ENCODE results near the gene ALG3. TPM values are rescaled to one million over a fixed set of nuclear protein-coding genes. Genes with fewer than 3 reads are reported as not detected.
A peak's percentile ranks its signal among the peaks of the same experiment; 100 is the strongest.

The ALG3 gene
- total RNA-seq, 2 experiments from 2014 or later, result 45.3 to 60.2 TPM

DNA sequence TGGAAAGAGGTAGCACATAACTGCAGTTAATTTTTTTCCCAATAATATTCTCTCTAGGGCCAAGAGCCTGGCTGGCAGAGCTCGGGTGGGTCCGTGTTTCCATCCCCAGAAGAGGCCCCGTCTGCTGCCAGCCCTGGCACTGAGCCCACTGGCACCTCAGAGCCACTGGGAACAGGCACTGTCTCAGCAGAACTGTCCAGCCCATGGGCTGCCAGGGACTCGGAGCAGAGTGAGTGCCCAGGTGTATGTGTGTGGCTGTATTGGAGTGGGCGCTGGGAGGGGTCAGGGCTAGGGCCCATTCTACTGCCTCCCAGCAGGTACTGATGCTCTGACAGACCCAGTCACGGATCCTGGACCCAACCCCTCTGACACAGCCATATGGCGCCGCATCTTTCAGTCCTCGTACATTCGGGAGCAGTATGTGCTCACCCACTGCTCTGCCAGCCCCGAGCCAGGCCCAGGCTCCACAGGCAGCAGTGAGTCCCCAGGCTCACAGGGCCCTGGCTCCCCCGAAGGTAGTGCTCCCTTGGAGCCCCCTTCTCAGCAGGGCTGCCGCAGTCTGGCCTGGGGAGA, 10.4 kb downstream of the ALG3 start:
- Histone ChIP-seq H3K36me3 (ENCODE audit: insufficient read depth, low read length) (peaks cover 18% of the 10 kb centered on the region), H4K20me1 (ENCODE audit: insufficient read depth, low read length) (no peaks in the 10 kb centered on the region; the same call in 1 of the 2 replicates), H3K4me1 (ENCODE audit: insufficient read depth, low read length, poor library complexity, severe bottlenecking) (peaks cover 7% of the 10 kb centered on the region), H3K79me2 (ENCODE audit: insufficient read depth, low read depth, low read length) (no peaks in the 10 kb centered on the region), H3K9me2 (ENCODE audit: insufficient read depth, low read length) (no peaks in the 10 kb centered on the region), H2AFZ (ENCODE audit: low read length) (no peak overlapping the region), H3K27ac (ENCODE audit: low read depth, low read length, poor library complexity, severe bottlenecking) (no peak overlapping the region), H3K4me2 (ENCODE audit: low read length) (no peak overlapping the region), H3K9me3 (ENCODE audit: low read length) (no peaks in the 10 kb centered on the region), H3K4me3 (ENCODE audit: low read depth, low read length, poor library complexity, severe bottlenecking) (no peak overlapping the region)
- ChIA-PET POLR2A (no interaction called here), CTCF (ENCODE audit: unreplicated experiment) (interaction anchor here (0.9 kb wide), 1 partner anchor 93 kb away, joined by 3 read pairs; no protein-coding TSS in a partner anchor)
- TF ChIP-seq, protein P1, sequence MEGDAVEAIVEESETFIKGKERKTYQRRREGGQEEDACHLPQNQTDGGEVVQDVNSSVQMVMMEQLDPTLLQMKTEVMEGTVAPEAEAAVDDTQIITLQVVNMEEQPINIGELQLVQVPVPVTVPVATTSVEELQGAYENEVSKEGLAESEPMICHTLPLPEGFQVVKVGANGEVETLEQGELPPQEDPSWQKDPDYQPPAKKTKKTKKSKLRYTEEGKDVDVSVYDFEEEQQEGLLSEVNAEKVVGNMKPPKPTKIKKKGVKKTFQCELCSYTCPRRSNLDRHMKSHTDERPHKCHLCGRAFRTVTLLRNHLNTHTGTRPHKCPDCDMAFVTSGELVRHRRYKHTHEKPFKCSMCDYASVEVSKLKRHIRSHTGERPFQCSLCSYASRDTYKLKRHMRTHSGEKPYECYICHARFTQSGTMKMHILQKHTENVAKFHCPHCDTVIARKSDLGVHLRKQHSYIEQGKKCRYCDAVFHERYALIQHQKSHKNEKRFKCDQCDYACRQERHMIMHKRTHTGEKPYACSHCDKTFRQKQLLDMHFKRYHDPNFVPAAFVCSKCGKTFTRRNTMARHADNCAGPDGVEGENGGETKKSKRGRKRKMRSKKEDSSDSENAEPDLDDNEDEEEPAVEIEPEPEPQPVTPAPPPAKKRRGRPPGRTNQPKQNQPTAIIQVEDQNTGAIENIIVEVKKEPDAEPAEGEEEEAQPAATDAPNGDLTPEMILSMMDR (conservative IDR thresholded peaks at IDR 0.05; ENCODE audit: low read length), result no peak
- TF ChIP-seq EZH2phosphoT487 (IDR thresholded peaks at IDR 0.05; ENCODE audit: borderline replicate concordance, low read depth, low read length), result no peak
- DNase-seq (ENCODE audit: low spot score), result no peak
- no TSS peak for BruUV-seq (replicated peaks)
- intact Hi-C loops (cut with micrococcal nuclease; ENCODE audit: unreplicated experiment), result no loop called here

DNA sequence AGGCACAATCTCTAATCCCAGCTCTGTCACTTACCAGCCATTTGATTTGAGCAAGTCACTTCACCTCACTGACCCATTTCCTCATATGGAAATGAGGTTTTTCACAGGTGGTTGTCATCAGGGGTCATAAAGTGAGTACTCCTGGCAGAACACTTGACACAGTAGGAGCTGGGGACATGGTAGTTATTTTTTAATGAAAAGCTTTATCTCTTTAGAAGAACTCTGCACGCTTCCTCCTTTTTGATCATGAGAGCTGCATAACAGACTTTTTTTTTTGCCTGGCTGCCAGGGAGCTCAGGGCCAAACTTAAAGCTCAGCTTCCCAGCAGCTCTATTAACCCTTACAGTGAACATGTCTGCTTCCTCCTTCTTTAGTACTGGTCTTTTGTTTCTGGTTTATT, 11.0 kb downstream of the ALG3 start:
- peak; percentile 20 for DNase-seq (ENCODE audit: low spot score)
- no peak overlapping the region for H3K4me2 ChIP-seq (ENCODE audit: low read length)
- no peak for TF ChIP-seq EZH2phosphoT487 (IDR thresholded peaks at IDR 0.05; ENCODE audit: borderline replicate concordance, low read depth, low read length)
- TF ChIP-seq, protein P1 (conservative IDR thresholded peaks at IDR 0.05; ENCODE audit: low read length), result no peak
- no peaks in the 10 kb centered on the region for H3K79me2 ChIP-seq (ENCODE audit: insufficient read depth, low read depth, low read length)
- H3K4me1 ChIP-seq (ENCODE audit: insufficient read depth, low read length, poor library complexity, severe bottlenecking), result peaks cover 7% of the 10 kb centered on the region
- H3K9me2 ChIP-seq (ENCODE audit: insufficient read depth, low read length), result no peaks in the 10 kb centered on the region
- H4K20me1 ChIP-seq (ENCODE audit: insufficient read depth, low read length), result no peaks in the 10 kb centered on the region; the same call in 1 of the 2 replicates
- CTCF ChIA-PET (ENCODE audit: unreplicated experiment), result interaction anchor here (0.9 kb wide), 1 partner anchor 92 kb away, joined by 3 read pairs; no protein-coding TSS in a partner anchor
- BruUV-seq (replicated peaks), result no TSS peak
- intact Hi-C loops (cut with micrococcal nuclease; ENCODE audit: unreplicated experiment), result no loop called here
- no peak overlapping the region for H3K27ac ChIP-seq (ENCODE audit: low read depth, low read length, poor library complexity, severe bottlenecking)
- POLR2A ChIA-PET, result no interaction called here
- H3K9me3 ChIP-seq (ENCODE audit: low read length), result no peaks in the 10 kb centered on the region
- peaks cover 13% of the 10 kb centered on the region; the same call in 1 of the 2 replicates for H3K36me3 ChIP-seq (ENCODE audit: insufficient read depth, low read length)
- no peak overlapping the region for H2AFZ ChIP-seq (ENCODE audit: low read length)
- H3K4me3 ChIP-seq (ENCODE audit: low read depth, low read length, poor library complexity, severe bottlenecking), result no peak overlapping the region

DNA sequence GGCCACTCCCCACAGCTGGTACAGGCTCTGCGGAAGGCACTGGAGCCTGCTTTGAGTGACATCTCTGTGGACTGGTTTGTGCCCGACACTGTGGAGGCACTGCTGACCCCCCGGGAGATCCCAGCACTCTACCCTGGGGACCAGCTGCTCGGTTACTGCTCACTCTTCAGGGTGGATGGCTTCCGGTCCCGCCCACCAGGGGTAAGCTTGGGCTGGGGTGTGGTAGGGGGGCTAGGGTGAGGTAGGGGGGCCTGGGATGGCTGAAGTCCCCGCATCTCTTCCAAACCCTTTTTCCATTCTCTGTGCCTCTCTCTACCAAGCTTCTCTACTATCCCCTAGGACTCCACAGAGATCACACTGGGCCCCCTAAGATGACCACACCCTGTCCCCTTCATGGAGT, 11.6 kb downstream of the ALG3 start:
- intact Hi-C loops (cut with micrococcal nuclease; ENCODE audit: unreplicated experiment), result no loop called here
- peaks cover 7% of the 10 kb centered on the region for H3K4me1 ChIP-seq (ENCODE audit: insufficient read depth, low read length, poor library complexity, severe bottlenecking)
- CTCF ChIA-PET (ENCODE audit: unreplicated experiment), result interaction anchor here (0.6 kb wide), 1 partner anchor 29 kb away, joined by 3 read pairs; no protein-coding TSS in a partner anchor
- H3K4me3 ChIP-seq (ENCODE audit: low read depth, low read length, poor library complexity, severe bottlenecking), result no peak overlapping the region
- no peak for TF ChIP-seq EZH2phosphoT487 (IDR thresholded peaks at IDR 0.05; ENCODE audit: borderline replicate concordance, low read depth, low read length)
- TF ChIP-seq, protein P1 (conservative IDR thresholded peaks at IDR 0.05; ENCODE audit: low read length), result no peak
- H3K9me3 ChIP-seq (ENCODE audit: low read length), result no peaks in the 10 kb centered on the region
- H3K4me2 ChIP-seq (ENCODE audit: low read length), result no peak overlapping the region
- no peak for DNase-seq (ENCODE audit: low spot score)
- no peaks in the 10 kb centered on the region for H3K9me2 ChIP-seq (ENCODE audit: insufficient read depth, low read length)
- no peak overlapping the region for H3K27ac ChIP-seq (ENCODE audit: low read depth, low read length, poor library complexity, severe bottlenecking)
- H3K36me3 ChIP-seq (ENCODE audit: insufficient read depth, low read length), result peaks cover 7% of the 10 kb centered on the region; the same call in 1 of the 2 replicates
- BruUV-seq (replicated peaks), result no TSS peak
- H3K79me2 ChIP-seq (ENCODE audit: insufficient read depth, low read depth, low read length), result no peaks in the 10 kb centered on the region
- no peak overlapping the region for H2AFZ ChIP-seq (ENCODE audit: low read length)
- no peaks in the 10 kb centered on the region; the same call in 1 of the 2 replicates for H4K20me1 ChIP-seq (ENCODE audit: insufficient read depth, low read length)
- POLR2A ChIA-PET, result interaction anchor here (1.0 kb wide), 1 partner anchor 66 kb away, joined by 3 read pairs; no protein-coding TSS in a partner anchor

Measured in OCI-LY7 (cell line).